ENCODE data around the gene SCGB1C1. TPM values are rescaled to one million over a fixed set of nuclear protein-coding genes. Genes with fewer than 3 reads are reported as not detected.

Gene SCGB1C1
- total RNA-seq, 4 donors from 2014 or later, result not detected

- peaks cover 0 to 57% (median 0%) of the 10 kb centered on the region in 3 donors for H3K36me3 ChIP-seq
- H3K9me3 ChIP-seq, result no peaks in the 10 kb centered on the region
- H3K4me3 ChIP-seq, result no peak overlapping the region
- no peaks in the 10 kb centered on the region for H3K27me3 ChIP-seq
- 84 to 85% methylated on average over 10 of the region's 10 CpGs for WGBS, 2 donors
- TF ChIP-seq POLR2A (IDR thresholded peaks at IDR 0.05), result no peak
- TF ChIP-seq, protein P1, sequence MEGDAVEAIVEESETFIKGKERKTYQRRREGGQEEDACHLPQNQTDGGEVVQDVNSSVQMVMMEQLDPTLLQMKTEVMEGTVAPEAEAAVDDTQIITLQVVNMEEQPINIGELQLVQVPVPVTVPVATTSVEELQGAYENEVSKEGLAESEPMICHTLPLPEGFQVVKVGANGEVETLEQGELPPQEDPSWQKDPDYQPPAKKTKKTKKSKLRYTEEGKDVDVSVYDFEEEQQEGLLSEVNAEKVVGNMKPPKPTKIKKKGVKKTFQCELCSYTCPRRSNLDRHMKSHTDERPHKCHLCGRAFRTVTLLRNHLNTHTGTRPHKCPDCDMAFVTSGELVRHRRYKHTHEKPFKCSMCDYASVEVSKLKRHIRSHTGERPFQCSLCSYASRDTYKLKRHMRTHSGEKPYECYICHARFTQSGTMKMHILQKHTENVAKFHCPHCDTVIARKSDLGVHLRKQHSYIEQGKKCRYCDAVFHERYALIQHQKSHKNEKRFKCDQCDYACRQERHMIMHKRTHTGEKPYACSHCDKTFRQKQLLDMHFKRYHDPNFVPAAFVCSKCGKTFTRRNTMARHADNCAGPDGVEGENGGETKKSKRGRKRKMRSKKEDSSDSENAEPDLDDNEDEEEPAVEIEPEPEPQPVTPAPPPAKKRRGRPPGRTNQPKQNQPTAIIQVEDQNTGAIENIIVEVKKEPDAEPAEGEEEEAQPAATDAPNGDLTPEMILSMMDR (IDR thresholded peaks at IDR 0.05), result no peak
- no peak for DNase-seq
- intact Hi-C loops (cut with DNase I), result no loop called here
- H3K27ac ChIP-seq, result no peak overlapping the region
- H3K4me1 ChIP-seq, result no peaks in the 10 kb centered on the region
Measured at GRCh38 chr11:225734-226453, 33.0 kb downstream of the SCGB1C1 start.

GRCh38 chr11:227824-228379 lies 35.0 kb downstream of the SCGB1C1 start:
- Histone ChIP-seq H3K4me1 (no peaks in the 10 kb centered on the region), H3K4me3 (no peak overlapping the region), H3K9me3 (no peaks in the 10 kb centered on the region), H3K36me3 (peaks cover 0 to 58% (median 0%) of the 10 kb centered on the region in 3 donors), H3K27ac (no peak overlapping the region), H3K27me3 (no peaks in the 10 kb centered on the region)
- 81 to 86% methylated on average over 6 of the region's 6 CpGs for WGBS, 2 donors
- no peak for TF ChIP-seq POLR2A (IDR thresholded peaks at IDR 0.05)
- TF ChIP-seq, protein P1 (IDR thresholded peaks at IDR 0.05), result no peak
- intact Hi-C loops (cut with DNase I), result no loop called here
- no peak for DNase-seq

DNA sequence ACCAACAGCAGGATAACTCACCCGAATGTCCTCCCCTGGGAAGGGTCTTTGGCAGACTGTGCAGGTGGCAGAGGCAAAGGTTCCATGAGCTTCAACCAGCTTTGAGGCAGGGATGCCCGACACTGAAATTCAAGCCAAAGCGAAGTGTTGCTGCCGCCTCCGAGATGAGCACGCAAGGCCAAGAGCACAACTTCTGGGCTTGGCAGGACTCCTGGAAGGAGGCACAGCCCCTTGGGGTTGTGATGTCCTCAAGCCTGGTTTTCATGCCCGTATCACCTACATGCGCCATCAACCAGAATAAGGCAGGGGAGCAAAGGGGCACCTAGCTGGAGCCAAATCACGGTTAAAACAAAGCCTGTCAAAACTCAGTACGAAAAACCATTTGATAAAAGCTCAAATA lies 37.6 kb downstream of the SCGB1C1 start:
- Histone ChIP-seq H3K36me3 (peaks cover 0 to 47% (median 0%) of the 10 kb centered on the region in 3 donors), H3K4me3 (no peak overlapping the region), H3K4me1 (peaks cover 0 to 11% (median 7%) of the 10 kb centered on the region in 3 donors), H3K27me3 (no peaks in the 10 kb centered on the region), H3K9me3 (no peaks in the 10 kb centered on the region), H3K27ac (no peak overlapping the region)
- 91 to 95% methylated on average over 10 of the region's 10 CpGs for WGBS, 2 donors
- DNase-seq, result no peak
- TF ChIP-seq POLR2A (IDR thresholded peaks at IDR 0.05), result no peak
- TF ChIP-seq, protein P1 (IDR thresholded peaks at IDR 0.05), result no peak
- intact Hi-C loops (cut with DNase I), result loop anchor here (10.0 kb wide), 1 partner anchor 274 kb away; the partner anchor contains the start of gene RNH1

GRCh38 chr11:232783-233565 lies 40.1 kb downstream of the SCGB1C1 start:
- intact Hi-C loops (cut with DNase I), result loop anchor here (10.0 kb wide), 1 partner anchor 272 kb away; the partner anchor contains the start of gene RNH1
- Histone ChIP-seq H3K27ac (no peak overlapping the region), H3K9me3 (no peaks in the 10 kb centered on the region), H3K4me1 (peaks cover 6 to 24% (median 16%) of the 10 kb centered on the region in 3 donors), H3K27me3 (no peaks in the 10 kb centered on the region), H3K36me3 (peaks cover 0 to 38% (median 0%) of the 10 kb centered on the region in 3 donors), H3K4me3 (no peak overlapping the region)
- no peak for DNase-seq
- 84 to 87% methylated on average over 19 to 20 of the region's 20 CpGs for WGBS, 2 donors
- TF ChIP-seq POLR2A (IDR thresholded peaks at IDR 0.05), result no peak
- TF ChIP-seq, protein P1 (IDR thresholded peaks at IDR 0.05), result no peak

Measured in esophagus squamous epithelium (tissue), 5 donors.